DMS53 (cell line): ENCODE data around the gene PRDM1.

Experiments used
- DNase-seq: peaks from one replicate; lab custom pipeline; 2025; lab: John Stamatoyannopoulos, UW

The PRDM1 gene

GRCh38 chr6:106097411-106098231 is 11.5 kb downstream of the PRDM1 start:
- DNase-seq: peak; percentile 18

DNA sequence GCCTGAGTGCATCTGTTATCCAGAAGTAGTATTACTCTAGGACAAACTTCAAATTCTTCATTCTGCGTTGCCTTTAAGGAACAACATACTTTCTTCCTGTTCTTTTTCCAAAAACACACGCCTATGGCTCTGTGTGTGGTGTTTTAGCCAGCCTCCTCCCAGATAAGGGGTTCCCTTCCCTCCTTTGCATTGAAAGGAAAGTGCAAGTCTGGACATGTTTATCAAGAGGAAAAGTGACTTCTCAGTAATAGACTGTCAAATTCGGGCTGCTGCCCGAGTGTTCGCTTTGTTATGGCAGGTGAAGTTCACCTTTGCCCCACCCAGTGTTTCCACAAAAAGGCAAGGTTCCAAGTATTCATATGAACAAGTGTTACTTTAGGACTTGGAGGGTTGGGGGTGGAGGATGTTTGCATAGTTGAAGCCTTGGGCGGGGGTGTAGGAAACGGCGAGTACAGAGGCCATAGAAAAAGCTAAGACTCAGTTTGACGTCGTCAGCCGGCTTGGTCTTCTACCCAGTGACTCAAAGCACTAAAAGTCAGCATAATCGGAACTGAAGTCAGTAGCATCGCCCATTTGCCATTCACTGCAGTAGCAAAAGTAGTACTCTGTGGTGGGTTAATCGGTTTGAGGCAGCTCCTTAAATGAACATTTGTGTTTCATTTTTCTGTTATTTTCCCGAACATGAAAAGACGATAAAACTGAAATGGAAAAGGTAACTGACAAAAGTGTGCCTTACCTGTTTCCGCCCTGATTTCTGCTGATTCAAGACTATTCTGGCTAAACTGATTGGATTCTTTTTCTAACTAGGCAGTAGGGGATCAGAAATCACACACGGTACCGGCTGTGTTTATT is 12.5 kb downstream of the PRDM1 start:
- DNase-seq: no peak

DNA sequence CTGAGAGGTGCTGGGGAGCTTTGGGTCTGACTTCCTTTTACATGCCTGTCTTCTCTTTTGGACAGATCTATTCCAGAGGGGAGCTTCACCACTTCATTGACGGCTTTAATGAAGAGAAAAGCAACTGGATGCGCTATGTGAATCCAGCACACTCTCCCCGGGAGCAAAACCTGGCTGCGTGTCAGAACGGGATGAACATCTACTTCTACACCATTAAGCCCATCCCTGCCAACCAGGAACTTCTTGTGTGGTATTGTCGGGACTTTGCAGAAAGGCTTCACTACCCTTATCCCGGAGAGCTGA is 13.1 kb downstream of the PRDM1 start:
- DNase-seq: no peak

- DNase-seq: no peak
Measured at GRCh38 chr6:106100755-106101154, 14.6 kb downstream of the PRDM1 start.

- DNase-seq: no peak
Measured at GRCh38 chr6:106101466-106101865, 15.3 kb downstream of the PRDM1 start.

DNA sequence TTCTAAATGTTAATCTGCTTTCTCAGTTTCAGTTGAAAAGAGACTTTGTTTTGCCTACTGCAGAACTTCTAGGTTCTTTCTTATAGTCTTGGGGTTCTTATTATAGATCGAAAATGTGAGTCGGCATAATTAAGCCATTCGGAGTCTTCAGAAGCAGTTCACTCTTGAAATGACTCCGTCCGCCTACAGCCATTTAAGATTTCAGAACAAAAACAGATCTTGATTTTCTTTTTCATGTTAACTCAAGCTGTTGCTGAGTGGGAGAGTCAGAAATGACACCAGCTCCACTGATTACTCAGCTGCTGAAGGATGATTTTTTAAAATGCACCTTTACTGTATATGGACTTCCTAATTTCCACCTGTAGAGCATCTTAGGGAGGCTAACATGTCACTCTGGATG is 15.9 kb downstream of the PRDM1 start:
- no peak for DNase-seq

DNA sequence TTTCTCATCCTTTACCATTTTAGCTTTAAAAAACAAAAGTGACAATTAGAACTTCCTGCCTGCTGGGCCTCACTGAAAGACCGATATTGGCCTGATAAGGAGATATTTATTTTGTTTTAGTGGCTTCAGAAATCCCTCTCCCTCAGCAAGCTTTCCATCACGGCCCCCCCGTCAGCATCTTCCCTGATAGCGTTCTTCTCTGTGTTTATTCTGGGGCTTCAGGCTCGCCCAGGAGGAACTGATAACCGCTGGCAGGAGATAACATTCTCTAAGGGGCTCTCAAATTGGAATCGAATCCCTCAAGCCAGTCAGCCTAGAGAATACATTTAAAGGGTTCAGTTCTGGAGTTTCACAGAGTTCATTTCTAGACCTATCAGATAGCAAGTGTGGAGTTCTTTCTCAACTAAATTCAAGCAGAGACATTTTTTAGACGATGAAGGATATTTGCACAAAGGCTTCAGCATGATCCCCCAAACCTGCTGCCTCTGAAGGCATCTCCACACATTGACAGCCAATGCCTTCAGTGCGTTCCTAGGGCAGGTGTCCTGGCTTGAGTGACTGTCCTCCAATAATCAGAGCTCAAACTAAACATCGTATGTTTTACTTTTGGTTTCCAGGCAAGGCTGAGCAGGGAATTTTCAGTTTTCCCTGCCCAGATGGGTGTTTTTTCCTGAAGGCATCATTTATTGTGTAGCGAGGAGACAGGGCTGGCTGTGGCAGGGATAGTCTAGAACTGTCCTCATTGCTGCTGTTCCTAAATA is 17.0 kb downstream of the PRDM1 start:
- DNase-seq: no peak

DNA sequence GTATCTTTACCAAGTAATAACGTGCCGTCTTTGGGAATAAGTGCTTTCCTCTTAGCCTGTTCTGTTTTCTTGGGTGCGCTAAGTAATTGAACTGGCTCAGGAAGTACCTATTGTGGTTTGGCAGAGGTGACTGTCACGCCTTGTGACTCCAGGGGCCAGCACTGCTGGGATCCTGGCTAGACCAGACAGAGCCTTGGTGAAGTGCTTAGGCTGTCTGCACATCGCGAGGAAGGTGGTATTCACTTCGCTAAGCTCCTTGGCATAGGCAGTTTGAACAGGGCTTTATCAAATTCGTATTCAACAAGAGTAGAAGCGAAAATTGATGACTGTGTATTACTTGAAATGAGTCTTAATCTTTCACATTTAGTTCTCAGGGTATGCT is 17.6 kb downstream of the PRDM1 start:
- peak; percentile 14 for DNase-seq

GRCh38 chr6:106104476-106104875 is 18.3 kb downstream of the PRDM1 start:
- DNase-seq: no peak

GRCh38 chr6:106104941-106105340 is 18.8 kb downstream of the PRDM1 start:
- DNase-seq: no peak

DNA sequence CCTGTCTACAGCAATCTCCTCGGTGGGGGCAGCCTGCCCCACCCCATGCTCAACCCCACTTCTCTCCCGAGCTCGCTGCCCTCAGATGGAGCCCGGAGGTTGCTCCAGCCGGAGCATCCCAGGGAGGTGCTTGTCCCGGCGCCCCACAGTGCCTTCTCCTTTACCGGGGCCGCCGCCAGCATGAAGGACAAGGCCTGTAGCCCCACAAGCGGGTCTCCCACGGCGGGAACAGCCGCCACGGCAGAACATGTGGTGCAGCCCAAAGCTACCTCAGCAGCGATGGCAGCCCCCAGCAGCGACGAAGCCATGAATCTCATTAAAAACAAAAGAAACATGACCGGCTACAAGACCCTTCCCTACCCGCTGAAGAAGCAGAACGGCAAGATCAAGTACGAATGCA is 19.4 kb downstream of the PRDM1 start:
- DNase-seq: no peak

DNA sequence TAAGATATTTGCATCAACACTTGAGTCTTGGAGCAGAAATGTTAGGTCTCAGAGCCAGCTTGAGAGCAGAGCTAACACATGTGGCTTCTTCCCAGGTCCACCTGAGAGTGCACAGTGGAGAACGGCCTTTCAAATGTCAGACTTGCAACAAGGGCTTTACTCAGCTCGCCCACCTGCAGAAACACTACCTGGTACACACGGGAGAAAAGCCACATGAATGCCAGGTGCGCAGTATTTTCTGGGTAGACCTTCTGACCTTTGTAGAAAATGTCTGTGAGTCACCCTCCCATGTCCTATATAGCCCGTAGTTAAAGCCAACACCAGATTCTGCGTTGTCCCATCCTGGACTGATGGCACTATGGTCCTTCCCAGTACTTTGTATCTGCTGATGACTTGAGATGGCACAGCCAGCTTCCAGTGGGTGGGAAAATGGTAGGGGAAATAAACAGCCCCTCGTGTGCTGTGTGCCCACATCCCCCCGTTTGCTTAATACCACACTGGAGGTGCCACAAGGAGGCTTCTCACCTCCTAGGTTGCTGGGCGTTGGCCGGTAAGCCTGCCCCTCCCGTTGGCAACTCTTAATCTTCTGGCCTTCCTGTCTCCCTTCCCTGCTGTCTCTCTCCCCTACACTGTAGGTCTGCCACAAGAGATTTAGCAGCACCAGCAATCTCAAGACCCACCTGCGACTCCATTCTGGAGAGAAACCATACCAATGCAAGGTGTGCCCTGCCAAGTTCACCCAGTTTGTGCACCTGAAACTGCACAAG is 20.3 kb downstream of the PRDM1 start:
- no peak for DNase-seq

DNA sequence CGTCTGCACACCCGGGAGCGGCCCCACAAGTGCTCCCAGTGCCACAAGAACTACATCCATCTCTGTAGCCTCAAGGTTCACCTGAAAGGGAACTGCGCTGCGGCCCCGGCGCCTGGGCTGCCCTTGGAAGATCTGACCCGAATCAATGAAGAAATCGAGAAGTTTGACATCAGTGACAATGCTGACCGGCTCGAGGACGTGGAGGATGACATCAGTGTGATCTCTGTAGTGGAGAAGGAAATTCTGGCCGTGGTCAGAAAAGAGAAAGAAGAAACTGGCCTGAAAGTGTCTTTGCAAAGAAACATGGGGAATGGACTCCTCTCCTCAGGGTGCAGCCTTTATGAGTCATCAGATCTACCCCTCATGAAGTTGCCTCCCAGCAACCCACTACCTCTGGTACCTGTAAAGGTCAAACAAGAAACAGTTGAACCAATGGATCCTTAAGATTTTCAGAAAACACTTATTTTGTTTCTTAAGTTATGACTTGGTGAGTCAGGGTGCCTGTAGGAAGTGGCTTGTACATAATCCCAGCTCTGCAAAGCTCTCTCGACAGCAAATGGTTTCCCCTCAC is 21.0 kb downstream of the PRDM1 start:
- no peak for DNase-seq

DNA sequence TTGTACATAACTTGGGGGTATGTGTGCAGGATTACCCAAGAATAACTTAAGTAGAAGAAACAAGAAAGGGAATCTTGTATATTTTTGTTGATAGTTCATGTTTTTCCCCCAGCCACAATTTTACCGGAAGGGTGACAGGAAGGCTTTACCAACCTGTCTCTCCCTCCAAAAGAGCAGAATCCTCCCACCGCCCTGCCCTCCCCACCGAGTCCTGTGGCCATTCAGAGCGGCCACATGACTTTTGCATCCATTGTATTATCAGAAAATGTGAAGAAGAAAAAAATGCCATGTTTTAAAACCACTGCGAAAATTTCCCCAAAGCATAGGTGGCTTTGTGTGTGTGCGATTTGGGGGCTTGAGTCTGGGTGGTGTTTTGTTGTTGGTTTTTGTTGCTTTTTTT is 22.0 kb downstream of the PRDM1 start:
- no peak for DNase-seq

DNA sequence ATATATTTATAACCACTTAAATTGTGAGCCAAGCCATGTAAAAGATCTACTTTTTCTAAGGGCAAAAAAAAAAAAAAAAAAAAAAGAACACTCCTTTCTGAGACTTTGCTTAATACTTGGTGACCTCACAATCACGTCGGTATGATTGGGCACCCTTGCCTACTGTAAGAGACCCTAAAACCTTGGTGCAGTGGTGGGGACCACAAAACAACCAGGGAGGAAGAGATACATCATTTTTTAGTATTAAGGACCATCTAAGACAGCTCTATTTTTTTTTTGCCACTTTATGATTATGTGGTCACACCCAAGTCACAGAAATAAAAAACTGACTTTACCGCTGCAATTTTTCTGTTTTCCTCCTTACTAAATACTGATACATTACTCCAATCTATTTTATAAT is 22.9 kb downstream of the PRDM1 start:
- DNase-seq: no peak

DNA sequence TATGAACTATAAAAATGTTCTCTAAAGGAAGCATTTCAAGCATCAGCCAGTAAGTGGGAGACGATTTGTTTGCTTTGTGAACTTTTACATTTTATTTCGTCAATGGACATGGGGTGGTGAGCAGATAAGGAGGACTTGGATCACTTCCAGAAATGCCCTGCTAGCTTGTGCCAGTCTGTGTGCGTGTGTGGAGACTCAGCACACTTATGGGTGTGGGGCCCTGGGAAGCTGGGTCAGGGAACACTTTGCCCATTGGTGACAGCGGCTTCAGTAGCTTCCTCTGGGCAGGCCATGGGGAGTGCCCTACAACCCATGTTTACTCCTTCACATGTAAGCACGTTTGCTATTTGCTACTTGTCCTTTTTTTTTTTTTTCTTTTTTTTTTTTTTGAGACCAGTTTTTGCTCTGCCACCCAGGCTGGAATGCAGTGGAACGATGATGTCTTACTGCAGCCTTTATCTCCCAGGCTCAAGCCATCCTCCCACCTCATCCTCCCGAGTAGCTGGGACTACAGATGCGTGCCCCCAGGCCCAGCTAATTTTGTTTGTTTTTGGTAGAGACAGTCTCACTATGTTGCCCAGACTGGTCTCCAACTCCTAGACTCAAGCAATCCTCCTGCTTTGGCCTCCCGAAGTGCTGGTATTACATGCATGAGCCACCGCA is 24.2 kb downstream of the PRDM1 start:
- DNase-seq: peak; percentile 64

DNA sequence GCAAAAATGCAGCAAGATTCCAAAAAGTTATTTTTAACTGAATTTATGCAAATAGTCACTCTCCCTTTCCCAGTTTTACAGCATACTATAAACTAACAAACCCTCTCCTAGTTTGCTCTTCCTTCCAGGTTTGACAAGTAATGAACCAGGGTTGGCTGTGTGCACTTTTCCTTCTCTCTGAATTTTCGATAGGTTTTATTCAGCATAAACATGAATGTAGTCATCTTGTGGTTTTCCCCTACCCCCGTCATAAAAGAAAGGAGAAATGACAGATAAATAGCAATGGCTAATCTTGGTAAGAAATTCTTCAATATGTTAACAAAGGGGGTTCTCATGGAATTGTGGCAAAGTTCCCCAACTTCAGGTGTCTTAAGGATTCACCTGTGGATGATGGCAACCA is 26.3 kb downstream of the PRDM1 start:
- no peak for DNase-seq

DNA sequence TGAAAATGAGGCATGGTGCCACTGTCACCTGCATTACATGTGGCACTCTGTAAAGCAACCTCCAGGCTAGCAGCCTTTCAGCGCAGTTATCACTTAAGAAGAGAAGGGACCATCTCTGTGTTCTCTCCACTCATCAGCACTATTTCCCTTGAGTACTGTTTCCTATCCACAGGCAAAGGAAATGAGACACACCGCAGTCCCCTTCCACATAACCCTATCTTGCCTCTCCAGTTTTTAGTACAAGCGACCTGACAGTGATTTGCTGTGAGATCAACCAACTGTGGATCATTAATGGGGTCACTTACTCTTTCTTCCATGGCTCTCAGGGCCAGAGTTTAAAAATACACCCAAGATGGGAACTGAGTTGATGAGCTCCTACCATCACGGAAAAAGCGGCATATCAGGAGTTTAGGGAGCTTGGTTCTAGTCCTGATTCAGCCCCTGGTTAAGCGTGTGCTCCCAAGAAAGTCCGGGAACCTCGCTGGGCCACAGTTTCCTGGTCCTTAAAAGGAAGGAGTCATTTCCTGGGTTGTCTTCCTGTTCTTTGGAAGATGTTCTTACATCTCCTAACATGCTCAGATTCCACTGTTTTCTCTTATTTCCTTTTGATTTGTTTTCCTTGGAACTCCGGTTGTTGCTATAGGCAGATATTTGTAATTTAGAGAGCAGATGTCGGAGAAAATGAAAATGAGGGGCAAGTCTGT is 27.3 kb downstream of the PRDM1 start:
- DNase-seq: no peak

GRCh38 chr6:106114492-106114891 is 28.4 kb downstream of the PRDM1 start:
- no peak for DNase-seq

- DNase-seq: no peak
Measured at GRCh38 chr6:106115286-106115685, 29.1 kb downstream of the PRDM1 start.
